ENCODE measurements around the gene PCSK6.

Gene PCSK6

GRCh38 chr15:101447168-101447533 is 42.4 kb downstream of the PCSK6 start:
- no peak for ATAC-seq
- TF ChIP-seq ZNF8 (CRISPR knock-in tag; IDR thresholded peaks at IDR 0.05) (no peak), ISL1 (CRISPR knock-in tag; IDR thresholded peaks at IDR 0.05) (no peak), TCF4 (CRISPR knock-in tag; IDR thresholded peaks at IDR 0.05; ENCODE audit: borderline replicate concordance) (no peak), ZNF565 (CRISPR knock-in tag; conservative IDR thresholded peaks at IDR 0.05; ENCODE audit: low read depth) (no peak), CREB5 (CRISPR knock-in tag; IDR thresholded peaks at IDR 0.05; ENCODE audit: low read depth) (no peak)

GRCh38 chr15:101446518-101447167 is 42.9 kb downstream of the PCSK6 start:
- ATAC-seq: no peak
- no peak for TF ChIP-seq SNAI2 (CRISPR knock-in tag; IDR thresholded peaks at IDR 0.05)
- no peak for TF ChIP-seq CREB5 (CRISPR knock-in tag; IDR thresholded peaks at IDR 0.05; ENCODE audit: low read depth)
- no peak for TF ChIP-seq POU6F1 (CRISPR knock-in tag; IDR thresholded peaks at IDR 0.05; ENCODE audit: borderline replicate concordance, low read depth)
- TF ChIP-seq ESRRG (CRISPR knock-in tag; IDR thresholded peaks at IDR 0.05): no peak
- TF ChIP-seq TSHZ2 (CRISPR knock-in tag; IDR thresholded peaks at IDR 0.05): no peak
- TF ChIP-seq TCF4 (CRISPR knock-in tag; IDR thresholded peaks at IDR 0.05; ENCODE audit: borderline replicate concordance): no peak
- TF ChIP-seq PATZ1 (CRISPR knock-in tag; IDR thresholded peaks at IDR 0.05; ENCODE audit: borderline replicate concordance): no peak

GRCh38 chr15:101445562-101446517 is 43.7 kb downstream of the PCSK6 start:
- TF ChIP-seq PATZ1 (CRISPR knock-in tag; IDR thresholded peaks at IDR 0.05; ENCODE audit: borderline replicate concordance): no peak
- no peak for TF ChIP-seq ZFP30 (CRISPR knock-in tag; IDR thresholded peaks at IDR 0.05)
- TF ChIP-seq ZC3H10 (CRISPR knock-in tag; IDR thresholded peaks at IDR 0.05): no peak
- TF ChIP-seq TCF4 (CRISPR knock-in tag; IDR thresholded peaks at IDR 0.05; ENCODE audit: borderline replicate concordance): no peak
- TF ChIP-seq ZFP3 (CRISPR knock-in tag; IDR thresholded peaks at IDR 0.05): no peak
- no peak for TF ChIP-seq ESRRG (CRISPR knock-in tag; IDR thresholded peaks at IDR 0.05)
- TF ChIP-seq CREB5 (CRISPR knock-in tag; IDR thresholded peaks at IDR 0.05; ENCODE audit: low read depth): no peak
- TF ChIP-seq OSR1 (CRISPR knock-in tag; IDR thresholded peaks at IDR 0.05): no peak
- TF ChIP-seq RARB (CRISPR knock-in tag; IDR thresholded peaks at IDR 0.05): no peak
- no peak for TF ChIP-seq TOX (CRISPR knock-in tag; IDR thresholded peaks at IDR 0.05; ENCODE audit: borderline replicate concordance)
- no peak for TF ChIP-seq ZNF565 (CRISPR knock-in tag; conservative IDR thresholded peaks at IDR 0.05; ENCODE audit: low read depth)
- TF ChIP-seq BACH2 (CRISPR knock-in tag; IDR thresholded peaks at IDR 0.05; ENCODE audit: borderline replicate concordance): no peak
- no peak for TF ChIP-seq CSDC2 (CRISPR knock-in tag; IDR thresholded peaks at IDR 0.05)
- TF ChIP-seq ARNTL (CRISPR knock-in tag; IDR thresholded peaks at IDR 0.05; ENCODE audit: borderline replicate concordance, low read depth): no peak
- no peak for ATAC-seq

Data from SK-N-SH treated with all-trans-retinoic acid at 6 μM for 48 hours (cell line).